ENCODE data around the gene EXOC4.
"Not testable (repeated sequence)": the region's sequence is repeated elsewhere in the genome, so short reads cannot be mapped to it uniquely, and the experiment has no call there.

EXOC4 gene

GRCh38 chr7:133320891-133321290, 68.0 kb downstream of the EXOC4 start:
- no peak for DNase-seq

GRCh38 chr7:133321366-133321765, 68.5 kb downstream of the EXOC4 start:
- DNase-seq: not testable (repeated sequence)

- DNase-seq: not testable (repeated sequence)
Measured at GRCh38 chr7:133326745-133327144, 73.9 kb downstream of the EXOC4 start.

- not testable (repeated sequence) for DNase-seq
Measured at GRCh38 chr7:133328021-133328420, 75.1 kb downstream of the EXOC4 start.

GRCh38 chr7:133330085-133330484, 77.2 kb downstream of the EXOC4 start:
- DNase-seq: no peak

- DNase-seq: no peak
Measured at GRCh38 chr7:133331861-133332260, 79.0 kb downstream of the EXOC4 start.

GRCh38 chr7:133339772-133340171, 86.9 kb downstream of the EXOC4 start:
- DNase-seq: no peak

GRCh38 chr7:133344275-133344674, 91.4 kb downstream of the EXOC4 start:
- no peak for DNase-seq

- DNase-seq: no peak
Measured at GRCh38 chr7:133345690-133346421, 93.0 kb downstream of the EXOC4 start.

- no peak for DNase-seq
Measured at GRCh38 chr7:133348250-133348649, 95.4 kb downstream of the EXOC4 start.

- DNase-seq: no peak
Measured at GRCh38 chr7:133349101-133349500, 96.2 kb downstream of the EXOC4 start.

- DNase-seq: no peak
Measured at GRCh38 chr7:133352430-133352829, 99.6 kb downstream of the EXOC4 start.

GRCh38 chr7:133353775-133354174, 100.9 kb downstream of the EXOC4 start:
- no peak for DNase-seq

- no peak for DNase-seq
Measured at GRCh38 chr7:133354546-133355324, 101.9 kb downstream of the EXOC4 start.

GRCh38 chr7:133355325-133355708, 102.4 kb downstream of the EXOC4 start:
- no peak for DNase-seq

GRCh38 chr7:133355822-133356221, 102.9 kb downstream of the EXOC4 start:
- DNase-seq: no peak

- DNase-seq: no peak
Measured at GRCh38 chr7:133358708-133359107, 105.8 kb downstream of the EXOC4 start.

- DNase-seq: no peak
Measured at GRCh38 chr7:133359449-133359848, 106.6 kb downstream of the EXOC4 start.

- no peak for DNase-seq
Measured at GRCh38 chr7:133360201-133360600, 107.3 kb downstream of the EXOC4 start.

- DNase-seq: no peak
Measured at GRCh38 chr7:133361806-133362205, 108.9 kb downstream of the EXOC4 start.

- DNase-seq: no peak
Measured at GRCh38 chr7:133364959-133365690, 112.2 kb downstream of the EXOC4 start.

- no peak for DNase-seq
Measured at GRCh38 chr7:133365917-133366316, 113.0 kb downstream of the EXOC4 start.

GRCh38 chr7:133367561-133367960, 114.7 kb downstream of the EXOC4 start:
- no peak for DNase-seq

GRCh38 chr7:133369130-133369529, 116.3 kb downstream of the EXOC4 start:
- DNase-seq: no peak

Measured in activated effector memory CD4-positive, alpha-beta T cell treated with anti-CD3 and anti-CD28 coated beads, Interleukin-2, amount 50 U/mL, for 16 hours (primary cell).